ENCODE results near the gene SYPL2. TPM values are rescaled to one million over a fixed set of nuclear protein-coding genes. Genes with fewer than 3 reads are reported as not detected.

SYPL2 gene
- polyA plus RNA-seq, 2 of the 4 experiments (the other 2 are of a cell fraction), result 0.04 to 0.05 TPM

GRCh38 chr1:109475261-109475660, 8.9 kb downstream of the SYPL2 start:
- 44% methylated on average over 9 of the region's 9 CpGs for WGBS (ENCODE audit: missing lambda C conversion rate)
- CTCF ChIA-PET, result interaction anchor here (0.7 to 1.1 kb wide), 2 partner anchors 9 to 22 kb away, joined by 3 read pairs; no protein-coding TSS in a partner anchor
- ATAC-seq, result no peak

GRCh38 chr1:109476825-109477224, 10.5 kb downstream of the SYPL2 start:
- no peaks in the 10 kb centered on the region for H3K4me1 ChIP-seq
- H3K27ac ChIP-seq, result no peak overlapping the region
- CTCF ChIA-PET, result no interaction called here
- DNase-seq (ENCODE audit: low read depth in 1 of 2, low spot score in 1 of 2) (no peak), ATAC-seq (no peak), FAIRE-seq (no peak)
- POLR2A ChIA-PET, result no interaction called here
- H3K4me3 ChIP-seq, result no peak overlapping the region
- WGBS (ENCODE audit: missing lambda C conversion rate), result 59% methylated on average over 8 of the region's 8 CpGs
- TF ChIP-seq KDM1A (IDR thresholded peaks at IDR 0.05; ENCODE audit: low read depth) (no peak), CEBPB (IDR thresholded peaks at IDR 0.05) (no peak), PHF8 (IDR thresholded peaks at IDR 0.05; ENCODE audit: borderline replicate concordance, low read depth) (no peak), FOSL2 (IDR thresholded peaks at IDR 0.05) (no peak), FOSL2 (CRISPR knock-in tag; IDR thresholded peaks at IDR 0.05) (no peak), ZC3H11A (IDR thresholded peaks at IDR 0.05) (no peak)
- H3K9me3 ChIP-seq, result no peaks in the 10 kb centered on the region
- no peak overlapping the region for H3K4me2 ChIP-seq

More at GRCh38 chr1:109475261-109475660, 8.9 kb downstream of the SYPL2 start:
- Histone ChIP-seq H3K9me3 (no peaks in the 10 kb centered on the region), H3K4me1 (no peaks in the 10 kb centered on the region), H3K4me2 (no peak overlapping the region), H3K4me3 (no peak overlapping the region), H3K27ac (no peak overlapping the region)
- POLR2A ChIA-PET, result no interaction called here
- no peak for FAIRE-seq
- no peak for DNase-seq (ENCODE audit: low read depth in 1 of 2, low spot score in 1 of 2)
- no peak for TF ChIP-seq CTCF (IDR thresholded peaks at IDR 0.05)
- no peak for TF ChIP-seq EHMT2 (IDR thresholded peaks at IDR 0.05; ENCODE audit: low read depth)
- no peak for TF ChIP-seq RCOR1 (IDR thresholded peaks at IDR 0.05; ENCODE audit: low read depth, low read length)
- TF ChIP-seq ZFP36 (IDR thresholded peaks at IDR 0.05; ENCODE audit: borderline replicate concordance, partially characterized antibody), result no peak
- TF ChIP-seq CBX8 (IDR thresholded peaks at IDR 0.05), result no peak
- TF ChIP-seq ZNF302 (CRISPR knock-in tag; IDR thresholded peaks at IDR 0.05), result no peak
- no peak for TF ChIP-seq MYC (IDR thresholded peaks at IDR 0.05; ENCODE audit: borderline replicate concordance, low read length)
- no peak for TF ChIP-seq SMC3 (IDR thresholded peaks at IDR 0.05)
- TF ChIP-seq KDM1A (IDR thresholded peaks at IDR 0.05; ENCODE audit: low read depth), result no peak
- TF ChIP-seq FOSB (CRISPR knock-in tag; IDR thresholded peaks at IDR 0.05), result no peak
- no peak for TF ChIP-seq TFCP2L1 (CRISPR knock-in tag; IDR thresholded peaks at IDR 0.05)
- no peak for TF ChIP-seq ZC3H11A (IDR thresholded peaks at IDR 0.05)
- TF ChIP-seq HOXB5 (CRISPR knock-in tag; IDR thresholded peaks at IDR 0.05), result no peak
- TF ChIP-seq REST (IDR thresholded peaks at IDR 0.05), result no peak

- 0 out of 2 replicates have a peak, but pooled peaks have one; percentile 16 for TF ChIP-seq POLR2A (IDR thresholded peaks at IDR 0.05; ENCODE audit: low read length)
- TF ChIP-seq POLR2AphosphoS2 (conservative IDR thresholded peaks at IDR 0.05; ENCODE audit: low read length), result no peak
- no peak for TF ChIP-seq RAD21 (conservative IDR thresholded peaks at IDR 0.05 in 1 of 2, IDR thresholded peaks at IDR 0.05 in 1 of 2)
- TF ChIP-seq CHD2 (IDR thresholded peaks at IDR 0.05; ENCODE audit: low read length, partially characterized antibody), result no peak
- TF ChIP-seq ZSCAN20 (CRISPR knock-in tag; IDR thresholded peaks at IDR 0.05), result no peak
- no peaks in the 10 kb centered on the region for H3K9me3 ChIP-seq
- no peak for DNase-seq (ENCODE audit: low read depth in 1 of 2, low spot score in 1 of 2)
- ATAC-seq, result peak; percentile 44 to 77; a peak in 3 of 6 replicates
- H3K27ac ChIP-seq, result no peak overlapping the region
- no peaks in the 10 kb centered on the region for H3K4me1 ChIP-seq
- H3K4me2 ChIP-seq, result no peak overlapping the region
- WGBS (ENCODE audit: missing lambda C conversion rate), result 29% methylated on average over 3 of the region's 6 CpGs
- ChIA-PET CTCF (interaction anchor here (0.9 to 3.6 kb wide), 3 partner anchors 13 to 54 kb away, joined by 3 to 14 read pairs (median 12); no protein-coding TSS in a partner anchor), POLR2A (no interaction called here)
- no peak overlapping the region for H3K4me3 ChIP-seq
- no peak for FAIRE-seq
Observed at GRCh38 chr1:109477821-109478220, 11.5 kb downstream of the SYPL2 start.
